ENCODE measurements around the gene PHACTR1.
A peak's percentile ranks its signal among the peaks of the same experiment; 100 is the strongest.

Gene PHACTR1

DNA sequence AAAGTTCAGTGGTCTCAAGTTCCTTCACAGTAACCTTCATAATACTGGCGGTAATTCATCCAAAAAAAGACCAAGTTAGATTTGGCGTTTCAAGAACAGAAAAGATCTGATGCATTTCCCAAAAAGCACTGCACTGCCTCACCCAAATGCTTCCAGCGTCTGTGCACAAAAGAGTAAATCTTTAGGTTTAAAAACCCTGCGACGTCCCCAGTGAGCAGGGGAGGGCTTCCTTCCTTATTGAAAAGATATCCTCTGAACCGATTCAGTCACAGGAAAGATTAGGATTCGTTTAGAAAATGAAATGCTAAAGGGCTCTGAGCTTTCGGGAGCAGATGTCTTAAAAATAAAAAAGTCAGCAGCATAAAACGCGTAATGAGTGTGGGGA, 611.1 kb downstream of the PHACTR1 start:
- ATAC-seq: peak; percentile 35
- no peak for TF ChIP-seq ZNF8 (CRISPR knock-in tag; IDR thresholded peaks at IDR 0.05)
- TF ChIP-seq ZNF565 (CRISPR knock-in tag; conservative IDR thresholded peaks at IDR 0.05; ENCODE audit: low read depth): no peak
- TF ChIP-seq TCF4 (CRISPR knock-in tag; IDR thresholded peaks at IDR 0.05; ENCODE audit: borderline replicate concordance): no peak
- TF ChIP-seq SNAI2 (CRISPR knock-in tag; IDR thresholded peaks at IDR 0.05): no peak
- TF ChIP-seq TOX (CRISPR knock-in tag; IDR thresholded peaks at IDR 0.05; ENCODE audit: borderline replicate concordance): no peak
- TF ChIP-seq POU6F1 (CRISPR knock-in tag; IDR thresholded peaks at IDR 0.05; ENCODE audit: borderline replicate concordance, low read depth): no peak
- TF ChIP-seq ESRRG (CRISPR knock-in tag; IDR thresholded peaks at IDR 0.05): no peak
- no peak for TF ChIP-seq ARNTL (CRISPR knock-in tag; IDR thresholded peaks at IDR 0.05; ENCODE audit: borderline replicate concordance, low read depth)
- no peak for TF ChIP-seq ISL1 (CRISPR knock-in tag; IDR thresholded peaks at IDR 0.05)
- TF ChIP-seq ZNF70 (CRISPR knock-in tag; IDR thresholded peaks at IDR 0.05): no peak
- TF ChIP-seq CSDC2 (CRISPR knock-in tag; IDR thresholded peaks at IDR 0.05): no peak
- TF ChIP-seq ZC3H10 (CRISPR knock-in tag; IDR thresholded peaks at IDR 0.05): no peak
- TF ChIP-seq ZFP30 (CRISPR knock-in tag; IDR thresholded peaks at IDR 0.05): no peak
- TF ChIP-seq GLIS3 (CRISPR knock-in tag; IDR thresholded peaks at IDR 0.05): no peak

GRCh38 chr6:13328076-13328874, 611.7 kb downstream of the PHACTR1 start, which contains the start of gene TBC1D7:
Gene TBC1D7 (minus strand): TSS chr6:13328537. CDS start chr6:13326898, 1,639 bp downstream.
- TF ChIP-seq TSHZ2 (CRISPR knock-in tag; IDR thresholded peaks at IDR 0.05) (no peak), OSR1 (CRISPR knock-in tag; IDR thresholded peaks at IDR 0.05) (no peak), TOX (CRISPR knock-in tag; IDR thresholded peaks at IDR 0.05; ENCODE audit: borderline replicate concordance) (no peak), ZNF8 (CRISPR knock-in tag; IDR thresholded peaks at IDR 0.05) (no peak; the same call in 1 of the 2 replicates), ESRRG (CRISPR knock-in tag; IDR thresholded peaks at IDR 0.05) (no peak), ARNTL (CRISPR knock-in tag; IDR thresholded peaks at IDR 0.05; ENCODE audit: borderline replicate concordance, low read depth) (no peak), ISL1 (CRISPR knock-in tag; IDR thresholded peaks at IDR 0.05) (no peak), POU6F1 (CRISPR knock-in tag; IDR thresholded peaks at IDR 0.05; ENCODE audit: borderline replicate concordance, low read depth) (no peak), ZC3H10 (CRISPR knock-in tag; IDR thresholded peaks at IDR 0.05) (no peak), ZFP3 (CRISPR knock-in tag; IDR thresholded peaks at IDR 0.05) (no peak), PPARA (CRISPR knock-in tag; IDR thresholded peaks at IDR 0.05; ENCODE audit: borderline replicate concordance) (no peak), ZNF565 (CRISPR knock-in tag; conservative IDR thresholded peaks at IDR 0.05; ENCODE audit: low read depth) (no peak), ZFP30 (CRISPR knock-in tag; IDR thresholded peaks at IDR 0.05) (no peak), GLIS3 (CRISPR knock-in tag; IDR thresholded peaks at IDR 0.05) (no peak), TCF4 (CRISPR knock-in tag; IDR thresholded peaks at IDR 0.05; ENCODE audit: borderline replicate concordance) (no peak), RARB (CRISPR knock-in tag; IDR thresholded peaks at IDR 0.05) (no peak), CSDC2 (CRISPR knock-in tag; IDR thresholded peaks at IDR 0.05) (no peak)
- TF ChIP-seq, protein P1, sequence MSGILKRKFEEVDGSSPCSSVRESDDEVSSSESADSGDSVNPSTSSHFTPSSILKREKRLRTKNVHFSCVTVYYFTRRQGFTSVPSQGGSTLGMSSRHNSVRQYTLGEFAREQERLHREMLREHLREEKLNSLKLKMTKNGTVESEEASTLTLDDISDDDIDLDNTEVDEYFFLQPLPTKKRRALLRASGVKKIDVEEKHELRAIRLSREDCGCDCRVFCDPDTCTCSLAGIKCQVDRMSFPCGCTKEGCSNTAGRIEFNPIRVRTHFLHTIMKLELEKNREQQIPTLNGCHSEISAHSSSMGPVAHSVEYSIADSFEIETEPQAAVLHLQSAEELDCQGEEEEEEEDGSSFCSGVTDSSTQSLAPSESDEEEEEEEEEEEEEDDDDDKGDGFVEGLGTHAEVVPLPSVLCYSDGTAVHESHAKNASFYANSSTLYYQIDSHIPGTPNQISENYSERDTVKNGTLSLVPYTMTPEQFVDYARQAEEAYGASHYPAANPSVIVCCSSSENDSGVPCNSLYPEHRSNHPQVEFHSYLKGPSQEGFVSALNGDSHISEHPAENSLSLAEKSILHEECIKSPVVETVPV (CRISPR knock-in tag; IDR thresholded peaks at IDR 0.05): no peak
- TF ChIP-seq, protein P2, sequence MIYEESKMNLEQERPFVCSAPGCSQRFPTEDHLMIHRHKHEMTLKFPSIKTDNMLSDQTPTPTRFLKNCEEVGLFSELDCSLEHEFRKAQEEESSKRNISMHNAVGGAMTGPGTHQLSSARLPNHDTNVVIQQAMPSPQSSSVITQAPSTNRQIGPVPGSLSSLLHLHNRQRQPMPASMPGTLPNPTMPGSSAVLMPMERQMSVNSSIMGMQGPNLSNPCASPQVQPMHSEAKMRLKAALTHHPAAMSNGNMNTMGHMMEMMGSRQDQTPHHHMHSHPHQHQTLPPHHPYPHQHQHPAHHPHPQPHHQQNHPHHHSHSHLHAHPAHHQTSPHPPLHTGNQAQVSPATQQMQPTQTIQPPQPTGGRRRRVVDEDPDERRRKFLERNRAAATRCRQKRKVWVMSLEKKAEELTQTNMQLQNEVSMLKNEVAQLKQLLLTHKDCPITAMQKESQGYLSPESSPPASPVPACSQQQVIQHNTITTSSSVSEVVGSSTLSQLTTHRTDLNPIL (CRISPR knock-in tag; IDR thresholded peaks at IDR 0.05; ENCODE audit: low read depth): no peak
- ATAC-seq: peak; percentile 95

All from SK-N-SH treated with all-trans-retinoic acid at 6 μM for 48 hours (cell line).